Loucy (cell line): ENCODE measurements around the gene CLMN.

ENCODE experiments used
- H2AFZ ChIP-seq: fragments of 200-600 bp; sonication (generic); 2 replicates; pipeline ENCODE4 v1.6.0; 2016; ENCODE audit warnings: antibody characterized with exemption, mild to moderate bottlenecking, low read length, moderate library complexity
- H3F3A ChIP-seq: fragments of 200-600 bp; 2 replicates; pipeline ENCODE4 v1.6.0; 2016; ENCODE audit warnings: antibody characterized with exemption, low read depth, mild to moderate bottlenecking
- H3K27me3 ChIP-seq: fragments of 200-600 bp; sonication (generic); 2 replicates; pipeline ENCODE4 v1.6.1; 2014; ENCODE audit warnings: low read length, mild to moderate bottlenecking; ENCODE audit not compliant: insufficient read depth, poor library complexity, severe bottlenecking
- H3K36me3 ChIP-seq: fragments of 200-600 bp; sonication (generic); 2 replicates; pipeline ENCODE4 v1.6.1; 2016; ENCODE audit warnings: low read length; ENCODE audit not compliant: insufficient read depth
- H3K4me1 ChIP-seq: fragments of 200-600 bp; sonication (generic); 2 replicates; pipeline ENCODE4 v1.5.1; 2014; ENCODE audit warnings: low read length, mild to moderate bottlenecking; ENCODE audit not compliant: insufficient read depth, poor library complexity, severe bottlenecking
- H3K4me2 ChIP-seq: fragments of 200-600 bp; sonication (generic); 2 replicates; pipeline ENCODE4 v1.6.0; 2014; ENCODE audit warnings: antibody characterized with exemption, low read length, low read depth, mild to moderate bottlenecking; ENCODE audit not compliant: poor library complexity, severe bottlenecking
- H3K4me3 ChIP-seq: fragments of 200-600 bp; sonication (generic); 2 replicates; pipeline ENCODE4 v1.5.1; 2014; ENCODE audit warnings: low read length, mild to moderate bottlenecking, mixed read lengths; ENCODE audit not compliant: poor library complexity, severe bottlenecking
- H3K79me2 ChIP-seq: fragments of 200-600 bp; sonication (generic); 2 replicates; pipeline ENCODE4 v1.6.1; 2014; ENCODE audit warnings: low read length; ENCODE audit not compliant: insufficient read depth
- H3K9ac ChIP-seq: fragments of 200-600 bp; sonication (generic); 2 replicates; pipeline ENCODE4 v1.6.0; 2014; ENCODE audit warnings: mild to moderate bottlenecking, low read depth, low read length, moderate library complexity; ENCODE audit not compliant: poor library complexity, severe bottlenecking
- H3K9me2 ChIP-seq: fragments of 200-600 bp; sonication (generic); replicated peaks from 2 replicates; pipeline ENCODE4 v1.6.1; 2016; ENCODE audit warnings: low read depth, low read length, mixed read lengths
- H3K9me3 ChIP-seq: fragments of 200-600 bp; sonication (generic); 2 replicates; pipeline ENCODE4 v1.6.1; 2014; ENCODE audit warnings: mild to moderate bottlenecking, antibody characterized with exemption, low read length, low read depth; ENCODE audit not compliant: insufficient read depth
- H4K20me1 ChIP-seq: fragments of 200-600 bp; sonication (generic); 2 replicates; pipeline ENCODE4 v1.6.0; 2014; ENCODE audit warnings: antibody characterized with exemption, low read length, mild to moderate bottlenecking; ENCODE audit not compliant: insufficient read depth, poor library complexity, severe bottlenecking
- EZH2phosphoT487 ChIP-seq: fragments of 200-600 bp; IDR thresholded peaks from 2 replicates; pipeline ENCODE4 v1.6.1; 2018; ENCODE audit warnings: antibody characterized with exemption, mild to moderate bottlenecking, moderate library complexity, borderline replicate concordance
- TF ChIP-seq, protein P1 (sequence below): fragments of 200-600 bp; sonication (generic); conservative IDR thresholded peaks from 2 replicates; pipeline ENCODE4 v1.5.1; 2014; ENCODE audit warnings: mild to moderate bottlenecking, antibody characterized with exemption, low read length

CLMN gene

DNA sequence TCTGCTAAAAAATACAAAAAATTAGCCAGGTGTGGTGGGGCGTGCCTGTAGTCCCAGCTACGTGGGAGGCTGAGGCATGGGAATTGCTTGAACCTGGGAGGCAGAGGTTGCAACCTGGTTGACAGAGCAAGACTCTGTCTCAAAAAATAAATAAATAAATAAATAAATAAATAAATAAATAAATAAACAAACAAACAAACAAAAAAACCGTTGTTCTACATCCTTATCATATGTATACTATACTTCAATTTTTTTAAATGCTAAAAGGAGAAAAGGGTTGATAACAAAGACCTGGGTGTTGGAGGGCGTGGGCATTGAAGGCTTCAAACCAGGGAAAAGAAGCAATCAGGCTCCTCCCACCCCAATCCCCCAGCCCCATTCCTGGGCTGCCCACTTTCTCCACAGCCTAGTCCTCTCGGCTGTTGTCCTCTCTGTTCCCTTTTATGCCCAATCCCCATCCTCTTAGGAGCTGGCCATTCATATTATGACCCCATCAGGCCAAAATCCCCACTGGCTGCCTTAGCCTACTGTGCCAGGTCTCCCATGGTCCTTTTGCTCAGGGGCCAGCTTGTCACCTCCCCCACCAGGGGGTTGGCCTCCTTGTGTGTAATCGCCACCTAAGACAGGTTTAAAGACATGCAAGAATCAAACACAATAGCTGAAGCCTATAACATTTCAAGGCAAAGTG lies 30.2 kb downstream of the CLMN start:
- no peaks in the 10 kb centered on the region for H3K9me2 ChIP-seq
- TF ChIP-seq EZH2phosphoT487, result no peak
- no peak overlapping the region for H2AFZ ChIP-seq
- H3K9me3 ChIP-seq, result no peaks in the 10 kb centered on the region
- H3K4me1 ChIP-seq, result no peaks in the 10 kb centered on the region
- H3K9ac ChIP-seq, result no peak overlapping the region
- no peaks in the 10 kb centered on the region for H4K20me1 ChIP-seq
- no peak overlapping the region for H3K4me3 ChIP-seq
- H3K27me3 ChIP-seq, result no peaks in the 10 kb centered on the region
- no peak overlapping the region for H3K4me2 ChIP-seq
- H3K36me3 ChIP-seq, result no peaks in the 10 kb centered on the region
- no peaks in the 10 kb centered on the region for H3K79me2 ChIP-seq
- H3F3A ChIP-seq, result no peaks in the 10 kb centered on the region

DNA sequence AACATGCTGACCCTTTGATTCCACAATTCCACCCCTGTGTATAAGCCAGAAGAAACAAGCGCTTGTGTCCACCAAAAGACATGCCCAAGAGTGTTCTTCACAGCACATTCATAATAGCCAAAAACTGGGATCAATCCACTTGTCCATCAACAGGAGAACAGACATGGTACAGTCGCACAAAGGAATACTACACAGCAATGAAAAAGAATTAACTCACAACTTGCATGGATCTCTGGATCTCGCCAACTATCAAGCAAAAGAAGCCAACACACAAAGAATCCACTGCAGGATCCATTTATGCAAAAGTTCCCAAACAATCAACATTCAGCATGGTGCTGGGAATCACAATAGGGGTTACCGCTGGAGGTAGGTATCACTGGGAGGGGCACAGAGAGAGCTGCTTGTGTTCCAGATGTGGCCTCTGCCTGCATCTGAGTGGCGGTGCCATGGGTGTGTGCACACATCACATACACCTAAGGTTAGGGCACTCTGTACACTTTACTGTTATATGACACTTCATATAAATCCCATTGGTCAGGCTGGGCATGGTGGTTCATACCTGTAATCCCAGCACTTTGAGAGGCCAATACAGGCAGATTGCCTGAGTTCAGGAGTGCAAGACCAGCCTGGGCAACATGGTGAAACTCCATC lies 30.9 kb downstream of the CLMN start:
- no peak overlapping the region for H3K9ac ChIP-seq
- H3K4me3 ChIP-seq, result no peak overlapping the region
- no peaks in the 10 kb centered on the region for H3K36me3 ChIP-seq
- no peaks in the 10 kb centered on the region for H3K9me2 ChIP-seq
- H3K4me1 ChIP-seq, result no peaks in the 10 kb centered on the region
- H3K4me2 ChIP-seq, result no peak overlapping the region
- no peaks in the 10 kb centered on the region for H3K79me2 ChIP-seq
- H3F3A ChIP-seq, result no peaks in the 10 kb centered on the region
- TF ChIP-seq, protein P1, sequence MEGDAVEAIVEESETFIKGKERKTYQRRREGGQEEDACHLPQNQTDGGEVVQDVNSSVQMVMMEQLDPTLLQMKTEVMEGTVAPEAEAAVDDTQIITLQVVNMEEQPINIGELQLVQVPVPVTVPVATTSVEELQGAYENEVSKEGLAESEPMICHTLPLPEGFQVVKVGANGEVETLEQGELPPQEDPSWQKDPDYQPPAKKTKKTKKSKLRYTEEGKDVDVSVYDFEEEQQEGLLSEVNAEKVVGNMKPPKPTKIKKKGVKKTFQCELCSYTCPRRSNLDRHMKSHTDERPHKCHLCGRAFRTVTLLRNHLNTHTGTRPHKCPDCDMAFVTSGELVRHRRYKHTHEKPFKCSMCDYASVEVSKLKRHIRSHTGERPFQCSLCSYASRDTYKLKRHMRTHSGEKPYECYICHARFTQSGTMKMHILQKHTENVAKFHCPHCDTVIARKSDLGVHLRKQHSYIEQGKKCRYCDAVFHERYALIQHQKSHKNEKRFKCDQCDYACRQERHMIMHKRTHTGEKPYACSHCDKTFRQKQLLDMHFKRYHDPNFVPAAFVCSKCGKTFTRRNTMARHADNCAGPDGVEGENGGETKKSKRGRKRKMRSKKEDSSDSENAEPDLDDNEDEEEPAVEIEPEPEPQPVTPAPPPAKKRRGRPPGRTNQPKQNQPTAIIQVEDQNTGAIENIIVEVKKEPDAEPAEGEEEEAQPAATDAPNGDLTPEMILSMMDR, result no peak
- TF ChIP-seq EZH2phosphoT487, result no peak
- no peaks in the 10 kb centered on the region for H4K20me1 ChIP-seq
- H2AFZ ChIP-seq, result no peak overlapping the region
- no peaks in the 10 kb centered on the region for H3K9me3 ChIP-seq
- H3K27me3 ChIP-seq, result no peaks in the 10 kb centered on the region

DNA sequence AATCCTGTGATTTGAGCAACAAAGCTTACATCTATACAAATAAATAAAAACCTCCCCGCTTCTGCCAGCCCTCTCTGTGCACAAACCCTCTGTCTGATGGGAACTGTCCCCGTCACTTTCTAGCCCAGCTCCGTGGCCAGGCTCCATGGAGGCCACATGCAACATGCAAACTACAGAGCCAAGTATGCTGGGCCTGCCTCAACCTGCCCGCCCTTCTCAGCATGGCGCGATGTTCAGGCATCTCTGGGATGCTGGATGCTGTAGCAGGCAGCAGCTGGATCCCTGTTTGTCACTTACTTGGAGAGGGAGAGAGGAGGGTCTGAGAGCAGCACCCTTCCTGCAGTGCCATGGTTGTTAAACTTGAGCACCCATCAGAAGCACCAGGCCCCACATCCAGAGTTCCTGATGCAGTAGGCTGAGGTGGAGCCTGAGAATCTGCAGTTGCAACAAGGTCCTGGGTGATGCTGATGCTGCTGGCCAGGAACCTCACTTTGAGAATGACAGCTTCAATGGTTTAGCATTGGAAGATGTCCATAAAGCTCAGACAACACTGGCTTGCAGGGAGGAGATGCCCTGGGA lies 32.4 kb downstream of the CLMN start:
- Histone ChIP-seq H3K27me3 (no peaks in the 10 kb centered on the region), H3K4me2 (no peak overlapping the region), H3K9me3 (no peaks in the 10 kb centered on the region), H3K79me2 (no peaks in the 10 kb centered on the region), H3K9ac (no peak overlapping the region), H3K9me2 (no peaks in the 10 kb centered on the region), H4K20me1 (no peaks in the 10 kb centered on the region), H3K36me3 (no peaks in the 10 kb centered on the region), H2AFZ (no peak overlapping the region), H3K4me3 (no peak overlapping the region), H3F3A (no peaks in the 10 kb centered on the region), H3K4me1 (no peaks in the 10 kb centered on the region)
- TF ChIP-seq, protein P1, result no peak
- no peak for TF ChIP-seq EZH2phosphoT487
